Neural cell (in vitro differentiated cells): ENCODE results near the gene ZNF248. TPM values are rescaled to one million over a fixed set of nuclear protein-coding genes. Genes with fewer than 3 reads are reported as not detected.

Experiments used
- H2AFZ ChIP-seq: fragments of 200-600, 300-800 bp; sonication (generic), shearing (Covaris generic); 2 replicates; pipeline ENCODE4 v1.6.0; 2014; ENCODE audit warnings: low read depth, mild to moderate bottlenecking, antibody characterized with exemption, low read length, moderate library complexity
- H3F3A ChIP-seq: fragments of 200-600 bp; shearing (Covaris generic); 2 replicates; pipeline ENCODE4 v1.6.1; 2016; ENCODE audit warnings: mild to moderate bottlenecking, moderate library complexity, mixed read lengths, antibody characterized with exemption, low read length; ENCODE audit not compliant: insufficient read depth, poor library complexity, severe bottlenecking
- H3K27ac ChIP-seq: fragments of 200-600, 300-800 bp; sonication (generic), shearing (Covaris generic); 2 replicates; pipeline ENCODE4 v1.5.1; 2014; ENCODE audit warnings: mild to moderate bottlenecking, low read length, moderate library complexity
- H3K27me3 ChIP-seq: fragments of 300-800, 200-600 bp; sonication (generic), shearing (Covaris generic); 2 replicates; pipeline ENCODE4 v1.6.0; 2014; ENCODE audit warnings: mild to moderate bottlenecking, low read depth, low read length, moderate library complexity; ENCODE audit not compliant: insufficient read depth
- H3K36me3 ChIP-seq: fragments of 300-800, 200-600 bp; sonication (generic), shearing (Covaris generic); 2 replicates; pipeline ENCODE4 v1.5.1; 2014; ENCODE audit warnings: mild to moderate bottlenecking, antibody characterized with exemption, low read length, moderate library complexity; ENCODE audit not compliant: insufficient read depth
- H3K4me2 ChIP-seq: fragments of 300-800, 200-600 bp; sonication (generic), shearing (Covaris generic); 2 replicates; pipeline ENCODE4 v1.6.0; 2014; ENCODE audit warnings: mild to moderate bottlenecking, low read length
- H3K4me3 ChIP-seq: fragments of 300-800, 200-600 bp; sonication (generic), shearing (Covaris generic); 2 replicates; pipeline ENCODE4 v1.5.1; 2014; ENCODE audit warnings: mild to moderate bottlenecking, low read length, moderate library complexity
- H3K79me2 ChIP-seq: fragments of 200-600 bp; shearing (Covaris generic); replicated peaks from 2 replicates; pipeline ENCODE4 v1.6.0; 2014; ENCODE audit warnings: mild to moderate bottlenecking, low read length, moderate library complexity; ENCODE audit not compliant: insufficient read depth
- H3K9ac ChIP-seq: fragments of 300-800, 200-600 bp; sonication (generic), shearing (Covaris generic); 2 replicates; pipeline ENCODE4 v1.6.1; 2016; ENCODE audit warnings: mild to moderate bottlenecking, low read length, mixed read lengths
- H3K9me2 ChIP-seq: fragments of 200-600 bp; shearing (Covaris generic); 2 replicates; pipeline ENCODE4 v1.6.1; 2016; ENCODE audit warnings: mild to moderate bottlenecking, low read length, mixed read lengths; ENCODE audit not compliant: insufficient read depth
- H3K9me3 ChIP-seq: fragments of 200-600, 300-800 bp; sonication (generic), shearing (Covaris generic); 2 replicates; pipeline ENCODE4 v1.6.1; 2016; ENCODE audit warnings: mild to moderate bottlenecking, mixed run types, low read length, moderate library complexity, mixed read lengths
- H4K20me1 ChIP-seq: fragments of 200-600 bp; shearing (Covaris generic); 2 replicates; pipeline ENCODE4 v1.6.1; 2016; ENCODE audit warnings: mild to moderate bottlenecking, mixed run types; ENCODE audit not compliant: insufficient read depth
- EP300 ChIP-seq: fragments of 450-650 bp; conservative IDR thresholded peaks from 2 replicates; pipeline ENCODE4 v1.6.1; 2014; ENCODE audit warnings: antibody characterized with exemption, mild to moderate bottlenecking, moderate library complexity; ENCODE audit not compliant: poor library complexity, severe bottlenecking
- EZH2 ChIP-seq: fragments of 200-600, 300-800 bp; shearing (Covaris generic), sonication (generic); IDR thresholded peaks from 2 replicates; pipeline ENCODE4 v1.6.1; 2014; ENCODE audit warnings: antibody characterized with exemption, low read length, borderline replicate concordance, mild to moderate bottlenecking; ENCODE audit not compliant: insufficient read depth, poor library complexity, severe bottlenecking
- MXI1 ChIP-seq: fragments of 450-650 bp; conservative IDR thresholded peaks from 2 replicates; pipeline ENCODE4 v1.6.1; 2014; ENCODE audit warnings: antibody characterized with exemption, mild to moderate bottlenecking; ENCODE audit not compliant: poor library complexity, severe bottlenecking
- POLR2AphosphoS5 ChIP-seq: IDR thresholded peaks from 2 replicates; pipeline ENCODE4 v1.6.1; 2012
- RAD21 ChIP-seq: fragments of 450-650 bp; conservative IDR thresholded peaks from 2 replicates; pipeline ENCODE4 v1.6.1; 2014; ENCODE audit warnings: antibody characterized with exemption, mild to moderate bottlenecking, moderate library complexity
- SMC3 ChIP-seq: fragments of 450-650 bp; conservative IDR thresholded peaks from 2 replicates; pipeline ENCODE4 v1.6.1; 2014; ENCODE audit warnings: antibody characterized with exemption, mild to moderate bottlenecking, moderate library complexity; ENCODE audit not compliant: poor library complexity
- TAF1 ChIP-seq: IDR thresholded peaks from 2 replicates; pipeline ENCODE4 v1.6.1; 2012; ENCODE audit warnings: low read depth
- polyA plus RNA-seq: library from polyadenylated mRNA; depleted of rRNA; stranded (reverse); fragments of >200 nt; gene quantifications from 2 replicates; pipeline ENCODE4 v1.2.3, GENCODE V29; 2014
- TF ChIP-seq, protein P1 (sequence below): IDR thresholded peaks from 2 replicates; pipeline ENCODE4 v1.6.1; 2012; ENCODE audit warnings: borderline replicate concordance
- TF ChIP-seq, protein P2 (sequence below): fragments of 450-650 bp; IDR thresholded peaks from 2 replicates; pipeline ENCODE4 v1.5.1; 2014; ENCODE audit warnings: antibody characterized with exemption, mild to moderate bottlenecking, moderate library complexity; ENCODE audit not compliant: poor library complexity, severe bottlenecking

Gene ZNF248
- polyA plus RNA-seq, 1 donor from 2014 or later = 0.24 TPM

DNA sequence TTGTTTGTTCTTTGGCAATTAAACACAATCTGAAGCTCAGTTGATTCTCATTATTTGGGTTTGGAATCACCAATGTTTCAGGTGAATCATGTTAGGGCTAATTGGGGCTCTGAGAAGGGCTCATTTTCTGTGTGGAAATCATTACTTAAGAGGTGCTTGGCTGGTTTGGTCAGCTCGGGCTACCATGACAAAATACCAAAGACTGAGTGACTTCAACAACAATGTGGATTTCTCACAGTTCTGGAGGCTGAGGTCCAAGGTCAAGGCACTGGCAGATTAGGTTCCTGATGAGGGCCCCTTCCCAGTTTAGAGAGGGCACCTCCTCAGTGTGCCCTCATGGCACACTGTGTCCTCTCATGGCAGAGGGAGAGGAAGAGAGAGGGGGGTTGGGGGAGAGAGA, 121.3 kb downstream of the ZNF248 start:
- Histone ChIP-seq H3K4me2 (no peak overlapping the region), H3F3A (no peaks in the 10 kb centered on the region), H3K9me3 (peaks cover 10% of the 10 kb centered on the region), H3K9me2 (no peaks in the 10 kb centered on the region), H3K4me3 (no peak overlapping the region), H2AFZ (no peak overlapping the region), H3K27ac (no peak overlapping the region), H3K79me2 (no peaks in the 10 kb centered on the region), H3K36me3 (no peaks in the 10 kb centered on the region), H3K9ac (no peak overlapping the region), H3K27me3 (no peaks in the 10 kb centered on the region), H4K20me1 (no peaks in the 10 kb centered on the region)
- TF ChIP-seq EP300 = no peak
- TF ChIP-seq, protein P1, sequence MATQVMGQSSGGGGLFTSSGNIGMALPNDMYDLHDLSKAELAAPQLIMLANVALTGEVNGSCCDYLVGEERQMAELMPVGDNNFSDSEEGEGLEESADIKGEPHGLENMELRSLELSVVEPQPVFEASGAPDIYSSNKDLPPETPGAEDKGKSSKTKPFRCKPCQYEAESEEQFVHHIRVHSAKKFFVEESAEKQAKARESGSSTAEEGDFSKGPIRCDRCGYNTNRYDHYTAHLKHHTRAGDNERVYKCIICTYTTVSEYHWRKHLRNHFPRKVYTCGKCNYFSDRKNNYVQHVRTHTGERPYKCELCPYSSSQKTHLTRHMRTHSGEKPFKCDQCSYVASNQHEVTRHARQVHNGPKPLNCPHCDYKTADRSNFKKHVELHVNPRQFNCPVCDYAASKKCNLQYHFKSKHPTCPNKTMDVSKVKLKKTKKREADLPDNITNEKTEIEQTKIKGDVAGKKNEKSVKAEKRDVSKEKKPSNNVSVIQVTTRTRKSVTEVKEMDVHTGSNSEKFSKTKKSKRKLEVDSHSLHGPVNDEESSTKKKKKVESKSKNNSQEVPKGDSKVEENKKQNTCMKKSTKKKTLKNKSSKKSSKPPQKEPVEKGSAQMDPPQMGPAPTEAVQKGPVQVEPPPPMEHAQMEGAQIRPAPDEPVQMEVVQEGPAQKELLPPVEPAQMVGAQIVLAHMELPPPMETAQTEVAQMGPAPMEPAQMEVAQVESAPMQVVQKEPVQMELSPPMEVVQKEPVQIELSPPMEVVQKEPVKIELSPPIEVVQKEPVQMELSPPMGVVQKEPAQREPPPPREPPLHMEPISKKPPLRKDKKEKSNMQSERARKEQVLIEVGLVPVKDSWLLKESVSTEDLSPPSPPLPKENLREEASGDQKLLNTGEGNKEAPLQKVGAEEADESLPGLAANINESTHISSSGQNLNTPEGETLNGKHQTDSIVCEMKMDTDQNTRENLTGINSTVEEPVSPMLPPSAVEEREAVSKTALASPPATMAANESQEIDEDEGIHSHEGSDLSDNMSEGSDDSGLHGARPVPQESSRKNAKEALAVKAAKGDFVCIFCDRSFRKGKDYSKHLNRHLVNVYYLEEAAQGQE = no peak
- TF ChIP-seq SMC3 = no peak
- TF ChIP-seq TAF1 = no peak
- TF ChIP-seq, protein P2, sequence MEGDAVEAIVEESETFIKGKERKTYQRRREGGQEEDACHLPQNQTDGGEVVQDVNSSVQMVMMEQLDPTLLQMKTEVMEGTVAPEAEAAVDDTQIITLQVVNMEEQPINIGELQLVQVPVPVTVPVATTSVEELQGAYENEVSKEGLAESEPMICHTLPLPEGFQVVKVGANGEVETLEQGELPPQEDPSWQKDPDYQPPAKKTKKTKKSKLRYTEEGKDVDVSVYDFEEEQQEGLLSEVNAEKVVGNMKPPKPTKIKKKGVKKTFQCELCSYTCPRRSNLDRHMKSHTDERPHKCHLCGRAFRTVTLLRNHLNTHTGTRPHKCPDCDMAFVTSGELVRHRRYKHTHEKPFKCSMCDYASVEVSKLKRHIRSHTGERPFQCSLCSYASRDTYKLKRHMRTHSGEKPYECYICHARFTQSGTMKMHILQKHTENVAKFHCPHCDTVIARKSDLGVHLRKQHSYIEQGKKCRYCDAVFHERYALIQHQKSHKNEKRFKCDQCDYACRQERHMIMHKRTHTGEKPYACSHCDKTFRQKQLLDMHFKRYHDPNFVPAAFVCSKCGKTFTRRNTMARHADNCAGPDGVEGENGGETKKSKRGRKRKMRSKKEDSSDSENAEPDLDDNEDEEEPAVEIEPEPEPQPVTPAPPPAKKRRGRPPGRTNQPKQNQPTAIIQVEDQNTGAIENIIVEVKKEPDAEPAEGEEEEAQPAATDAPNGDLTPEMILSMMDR = no peak
- TF ChIP-seq MXI1 = no peak
- TF ChIP-seq RAD21 = no peak
- TF ChIP-seq POLR2AphosphoS5 = no peak
- TF ChIP-seq EZH2 = no peak

DNA sequence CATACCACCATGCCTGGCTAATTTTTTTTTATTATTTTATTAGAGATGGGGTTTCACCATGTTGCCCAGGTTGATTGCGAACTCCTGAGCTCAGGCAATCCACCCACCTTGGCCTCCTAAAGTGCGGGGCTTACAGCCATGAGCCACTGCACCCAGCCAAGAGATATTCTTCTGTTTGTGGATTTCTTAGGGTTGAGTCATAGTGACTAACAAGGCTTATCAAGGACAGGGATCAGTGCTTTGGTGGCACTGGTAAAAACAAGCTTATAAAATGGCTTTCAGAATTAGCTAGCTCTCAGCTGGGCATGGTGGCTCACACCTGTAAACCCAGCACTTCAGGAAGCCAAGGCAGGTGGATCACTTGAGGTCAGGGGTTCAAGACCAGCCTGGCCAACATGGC, 122.4 kb downstream of the ZNF248 start:
- no peak overlapping the region for H2AFZ ChIP-seq
- no peak overlapping the region for H3K9ac ChIP-seq
- TF ChIP-seq EP300 (no peak), EZH2 (no peak), POLR2AphosphoS5 (no peak), MXI1 (no peak), RAD21 (no peak), TAF1 (no peak), SMC3 (no peak)
- TF ChIP-seq, protein P1 = no peak
- TF ChIP-seq, protein P2 = no peak
- H3K4me3 ChIP-seq = no peak overlapping the region
- H4K20me1 ChIP-seq = no peaks in the 10 kb centered on the region
- H3K79me2 ChIP-seq = no peaks in the 10 kb centered on the region
- H3K27ac ChIP-seq = no peak overlapping the region
- no peaks in the 10 kb centered on the region for H3K36me3 ChIP-seq
- H3K9me2 ChIP-seq = no peaks in the 10 kb centered on the region
- H3K9me3 ChIP-seq = peaks cover 8% of the 10 kb centered on the region
- H3K27me3 ChIP-seq = no peaks in the 10 kb centered on the region
- H3F3A ChIP-seq = no peaks in the 10 kb centered on the region
- H3K4me2 ChIP-seq = no peak overlapping the region
